GM21447 (cell line): Measurements from ENCODE around the gene ID3.
A peak's percentile ranks its signal among the peaks of the same experiment; 100 is the strongest.

ENCODE experiments used
- ATAC-seq: cut with Tn5 transposase; IDR thresholded peaks from one replicate; pipeline ENCODE4 v1.9.1; 2021; ENCODE audit not compliant: unreplicated experiment

ID3 gene

DNA sequence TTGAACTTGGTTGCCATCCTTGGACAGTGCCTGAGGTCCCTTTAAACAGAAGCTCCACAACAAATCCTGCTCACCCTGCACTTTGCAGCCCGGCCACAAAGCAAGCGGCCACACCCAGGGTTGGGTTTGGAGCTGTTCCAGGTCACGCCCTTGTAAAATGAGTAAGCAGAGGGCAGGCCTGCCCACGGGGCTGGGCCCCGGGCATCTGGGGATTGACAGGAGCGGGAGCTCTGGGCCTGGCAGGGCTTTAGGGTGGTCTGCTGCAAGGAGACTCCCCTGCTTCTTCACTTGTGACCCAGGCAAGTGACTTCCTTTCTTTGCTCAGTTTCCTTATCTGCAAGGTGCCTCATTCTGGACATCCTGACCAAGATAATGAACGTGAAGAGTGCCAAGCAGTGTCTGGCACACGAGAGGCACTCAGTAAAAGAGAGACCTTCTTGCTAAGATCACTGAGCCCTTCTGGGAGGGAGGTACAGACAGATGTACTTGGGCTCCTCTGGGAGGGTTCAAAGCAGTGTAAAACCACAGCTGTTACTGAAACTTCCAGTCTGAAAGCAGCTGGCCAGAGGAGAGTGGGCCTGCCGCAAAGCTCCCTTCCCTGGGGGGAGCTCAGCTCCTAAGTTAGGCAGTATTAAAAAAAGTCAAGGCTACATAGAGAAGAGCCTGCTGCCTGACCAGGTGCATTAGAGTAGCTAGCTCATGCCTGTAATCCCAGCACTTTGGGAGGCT, 30.9 kb downstream of the ID3 start:
- peak; percentile 54 for ATAC-seq

GRCh38 chr1:23527900-23528249, 31.4 kb downstream of the ID3 start:
- ATAC-seq = no peak

DNA sequence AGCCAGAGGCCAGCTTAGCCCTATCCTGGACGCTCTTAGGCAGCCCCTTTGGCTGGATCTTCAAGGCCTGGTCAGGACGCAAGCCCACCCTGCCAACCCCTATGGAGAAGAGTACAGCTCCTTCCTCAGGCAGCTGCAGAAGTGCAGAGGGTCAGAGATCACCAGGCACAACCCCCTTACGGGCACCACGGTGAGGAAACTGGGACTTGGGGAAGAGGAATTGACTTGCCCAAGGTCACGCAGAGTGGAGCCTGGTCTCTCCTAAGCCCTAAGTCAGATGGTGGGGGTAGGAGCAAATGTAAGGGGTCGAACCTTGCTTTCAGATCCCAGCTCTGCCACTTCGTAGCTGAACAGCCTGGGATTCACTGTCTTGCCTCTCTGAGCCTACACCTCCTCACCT, 31.9 kb downstream of the ID3 start:
- ATAC-seq = no peak

GRCh38 chr1:23526329-23527041, 32.8 kb downstream of the ID3 start:
- no peak for ATAC-seq

DNA sequence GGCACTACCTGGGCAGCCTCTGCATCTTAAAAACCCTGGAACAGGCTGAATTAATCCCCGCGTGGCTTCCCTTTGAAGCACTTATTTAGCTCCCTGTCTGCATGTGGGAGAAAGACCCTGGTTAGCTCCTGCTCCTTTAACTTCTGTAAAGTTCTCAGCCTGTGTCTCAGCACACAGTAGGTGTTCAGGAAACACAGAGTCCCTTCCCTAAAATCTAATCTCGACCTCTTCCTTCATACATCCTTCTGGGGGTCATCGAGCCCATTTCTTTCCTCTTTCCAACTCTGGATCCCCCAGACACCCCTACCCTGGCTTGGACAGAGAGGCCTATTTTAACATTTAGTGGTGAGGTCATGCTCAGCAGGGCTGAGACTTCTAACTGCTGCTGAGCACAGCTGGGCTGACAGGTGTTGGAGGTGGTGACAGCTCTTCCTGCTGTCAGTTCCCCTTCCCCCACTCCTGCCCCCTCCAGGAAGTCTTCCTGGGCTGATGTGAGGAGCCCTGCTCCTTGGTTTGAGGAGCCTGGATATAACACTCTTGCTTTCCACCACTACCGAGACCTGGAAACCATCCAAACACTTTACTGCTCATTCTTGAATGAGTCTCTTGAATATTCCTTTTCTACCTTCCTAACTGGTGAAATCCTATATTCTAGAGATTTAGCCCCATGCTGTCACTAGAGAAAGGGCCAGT, 33.6 kb downstream of the ID3 start:
- ATAC-seq = no peak

GRCh38 chr1:23524716-23525401, 34.4 kb downstream of the ID3 start:
- ATAC-seq = no peak

GRCh38 chr1:23524163-23524562, 35.1 kb downstream of the ID3 start:
- ATAC-seq = no peak

DNA sequence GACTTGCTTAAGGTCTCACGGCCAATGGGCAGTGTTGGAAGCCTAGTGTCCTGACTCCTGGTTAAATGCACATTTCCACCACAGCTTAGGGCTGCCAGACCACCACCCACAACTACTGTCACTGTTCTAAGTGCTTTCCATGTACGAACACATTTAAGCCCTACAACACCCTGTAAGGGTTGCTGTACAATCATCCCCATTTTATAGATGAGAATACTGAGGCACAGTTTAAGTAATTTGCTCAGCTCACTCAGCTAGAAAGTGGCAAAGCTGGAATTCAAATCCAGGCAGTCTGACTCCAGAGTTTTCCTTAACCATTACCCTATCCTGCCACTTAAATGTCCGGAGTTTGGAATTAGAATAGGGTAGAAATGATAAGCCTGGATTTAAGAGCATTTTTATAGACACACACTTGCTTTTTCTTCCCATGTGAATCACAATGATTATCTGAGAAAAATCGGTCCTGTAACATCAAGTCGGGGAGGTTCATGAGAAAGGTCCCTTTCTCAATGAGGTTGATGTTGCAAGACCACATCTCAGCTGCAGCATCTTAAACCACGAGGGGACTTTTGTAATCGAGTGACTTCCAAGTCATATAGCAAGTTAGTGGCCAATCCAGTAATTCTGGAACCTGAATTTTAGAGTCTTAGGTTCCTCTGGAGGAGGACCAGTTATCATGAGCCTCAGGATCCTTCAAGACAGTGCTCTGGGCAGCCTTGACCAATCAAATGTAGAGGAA, 36.9 kb downstream of the ID3 start:
- ATAC-seq = no peak

- ATAC-seq = no peak
Observed at GRCh38 chr1:23521588-23521987, 37.7 kb downstream of the ID3 start.

DNA sequence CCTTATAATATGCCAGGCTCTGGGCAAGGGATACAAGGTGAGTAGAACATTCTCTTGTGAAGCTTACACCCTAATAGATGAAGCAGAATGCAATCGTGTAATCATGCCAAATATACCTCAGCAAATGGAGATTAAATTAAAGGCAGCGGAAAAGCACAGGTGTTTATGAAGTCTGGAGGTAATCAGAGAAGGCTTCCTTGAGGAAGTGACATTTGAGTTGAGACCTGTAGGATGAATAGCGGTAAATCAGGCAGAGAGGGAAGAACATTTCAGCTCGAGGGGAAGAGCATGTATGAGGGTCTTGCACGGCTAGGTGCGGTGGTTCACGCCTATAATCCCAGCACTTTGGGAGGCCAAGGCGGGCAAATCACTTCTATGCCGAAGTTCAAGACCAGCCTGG, 41.7 kb downstream of the ID3 start:
- no peak for ATAC-seq

DNA sequence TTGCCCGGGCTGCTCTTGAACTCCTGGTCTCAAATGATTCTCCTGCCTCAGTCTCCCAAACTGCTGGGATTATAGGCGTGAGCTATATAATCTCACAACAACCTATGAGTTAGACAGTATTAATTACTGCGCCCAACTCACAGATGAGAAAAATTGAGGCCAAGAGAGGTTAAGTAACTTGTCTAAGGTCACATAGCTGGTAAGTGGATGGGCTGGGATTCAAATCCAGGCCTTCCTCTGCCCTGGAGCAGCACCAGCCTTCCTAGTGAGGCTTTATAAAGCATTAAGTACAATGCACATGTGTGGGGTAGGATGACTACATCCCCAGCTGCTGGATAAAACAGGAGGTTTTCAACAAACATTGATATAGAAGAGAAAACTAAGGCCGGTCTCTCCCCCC, 43.4 kb downstream of the ID3 start:
- no peak for ATAC-seq

DNA sequence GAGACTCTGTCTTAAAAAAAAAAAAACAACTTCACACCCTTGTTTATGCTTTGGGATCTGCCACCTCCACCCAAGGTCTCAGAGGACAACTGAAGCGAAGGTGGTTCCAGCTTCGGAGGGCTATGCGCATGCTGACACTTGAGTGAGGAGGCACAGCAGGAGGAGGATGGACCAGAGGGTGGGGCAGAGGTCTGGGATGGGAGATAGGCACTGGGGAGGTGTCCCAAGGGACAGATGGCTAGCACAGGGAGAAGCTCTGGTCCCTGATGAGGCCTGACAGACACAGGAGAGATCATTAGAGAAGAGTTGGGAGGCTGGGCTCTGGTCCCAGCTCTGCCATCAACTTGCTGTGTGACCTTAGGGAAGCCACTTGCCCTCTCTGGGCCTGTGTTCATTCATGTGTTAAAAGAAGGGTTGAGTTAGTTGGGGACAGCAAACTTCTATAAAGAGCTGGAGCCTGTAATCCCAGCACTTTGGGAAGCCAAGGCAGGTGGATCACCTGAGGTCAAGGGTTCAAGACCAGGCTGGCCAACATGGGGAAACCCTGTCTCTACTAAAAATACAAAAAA, 45.1 kb downstream of the ID3 start:
- ATAC-seq = no peak

GRCh38 chr1:23509896-23510295, 49.4 kb downstream of the ID3 start:
- no peak for ATAC-seq
